Right lung (tissue), 5 donors: ENCODE data around the gene TJP3. TPM values are rescaled to one million over a fixed set of nuclear protein-coding genes. Genes with fewer than 3 reads are reported as not detected.

ENCODE experiments used
- DNase-seq, 2 donors: peaks; one replicate each; pipeline ENCODE4 v3.0.0-alpha.2; 2013
- polyA plus RNA-seq, 5 donors: library from polyadenylated mRNA; unstranded; fragments of 120-200 nt; gene quantifications; one replicate each; pipeline versions ENCODE4 v1.2.1 to v1.2.3, GENCODE V29; 2013; ENCODE audit warnings: inconsistent platforms in 1 of 5, low replicate concordance in 1 of 5; ENCODE audit not compliant: insufficient read length in 5 of 5, insufficient read depth in 1 of 5

The TJP3 gene
- polyA plus RNA-seq, 5 donors: 9.4 to 20.0 (median 16.0) TPM

GRCh38 chr19:3670796-3671679, 37.1 kb upstream of the TJP3 start:
- DNase-seq: peak in 1 of 2 donors; percentile 45

- no peak for DNase-seq
Measured at GRCh38 chr19:3671680-3672574, 36.3 kb upstream of the TJP3 start.

- no peak for DNase-seq
Measured at GRCh38 chr19:3672575-3672948, 35.6 kb upstream of the TJP3 start.

GRCh38 chr19:3672993-3673392, 35.2 kb upstream of the TJP3 start:
- DNase-seq: no peak

GRCh38 chr19:3673506-3674439, 34.4 kb upstream of the TJP3 start:
- DNase-seq: no peak

GRCh38 chr19:3674784-3675543, 33.2 kb upstream of the TJP3 start:
- DNase-seq: no peak

- DNase-seq: no peak
Measured at GRCh38 chr19:3678188-3678587, 30.0 kb upstream of the TJP3 start.

- no peak for DNase-seq
Measured at GRCh38 chr19:3679138-3679537, 29.0 kb upstream of the TJP3 start.

- DNase-seq: no peak
Measured at GRCh38 chr19:3679581-3679980, 28.6 kb upstream of the TJP3 start.

GRCh38 chr19:3680939-3681338, 27.2 kb upstream of the TJP3 start:
- no peak for DNase-seq

GRCh38 chr19:3682286-3682685, 25.9 kb upstream of the TJP3 start:
- DNase-seq: no peak

GRCh38 chr19:3682741-3683404, 25.3 kb upstream of the TJP3 start:
- DNase-seq: no peak

GRCh38 chr19:3683405-3684053, 24.7 kb upstream of the TJP3 start:
- no peak for DNase-seq

GRCh38 chr19:3684054-3684816, 23.9 kb upstream of the TJP3 start:
- no peak for DNase-seq

GRCh38 chr19:3684817-3685410, 23.3 kb upstream of the TJP3 start:
- DNase-seq: no peak

- no peak for DNase-seq
Measured at GRCh38 chr19:3687393-3687773, 20.8 kb upstream of the TJP3 start.

GRCh38 chr19:3687774-3688706, 20.1 kb upstream of the TJP3 start:
- no peak for DNase-seq
